Forelimb muscle (tissue), 1 donor: ENCODE results near the gene PCDHGA5. TPM values are rescaled to one million over a fixed set of nuclear protein-coding genes. Genes with fewer than 3 reads are reported as not detected.
"Not testable (repeated sequence)": the region's sequence is repeated elsewhere in the genome, so short reads cannot be mapped to it uniquely, and the experiment has no call there.

Source experiments
- DNase-seq: peaks from one replicate; pipeline ENCODE4 v3.0.0-alpha.2; 2013; ENCODE audit warnings: low read depth
- polyA plus RNA-seq: library from polyadenylated mRNA; unstranded; fragments of 120-200 nt; gene quantifications from one replicate; pipeline ENCODE4 v1.2.1, GENCODE V29; 2013; ENCODE audit not compliant: insufficient read length

The PCDHGA5 gene
- polyA plus RNA-seq, 1 donor = 2.6 TPM

GRCh38 chr5:141387557-141388311 is 23.8 kb downstream of the PCDHGA5 start, which contains the start of gene PCDHGB4:
Gene PCDHGB4, plus strand, starts transcription at chr5:141387698. Its CDS starts 187 bp downstream, at chr5:141387885.
- not testable (repeated sequence) for DNase-seq

- no peak for DNase-seq
Measured at GRCh38 chr5:141388661-141389060, 24.7 kb downstream of the PCDHGA5 start.

- no peak for DNase-seq
Measured at GRCh38 chr5:141389153-141390042, 25.4 kb downstream of the PCDHGA5 start.

DNA sequence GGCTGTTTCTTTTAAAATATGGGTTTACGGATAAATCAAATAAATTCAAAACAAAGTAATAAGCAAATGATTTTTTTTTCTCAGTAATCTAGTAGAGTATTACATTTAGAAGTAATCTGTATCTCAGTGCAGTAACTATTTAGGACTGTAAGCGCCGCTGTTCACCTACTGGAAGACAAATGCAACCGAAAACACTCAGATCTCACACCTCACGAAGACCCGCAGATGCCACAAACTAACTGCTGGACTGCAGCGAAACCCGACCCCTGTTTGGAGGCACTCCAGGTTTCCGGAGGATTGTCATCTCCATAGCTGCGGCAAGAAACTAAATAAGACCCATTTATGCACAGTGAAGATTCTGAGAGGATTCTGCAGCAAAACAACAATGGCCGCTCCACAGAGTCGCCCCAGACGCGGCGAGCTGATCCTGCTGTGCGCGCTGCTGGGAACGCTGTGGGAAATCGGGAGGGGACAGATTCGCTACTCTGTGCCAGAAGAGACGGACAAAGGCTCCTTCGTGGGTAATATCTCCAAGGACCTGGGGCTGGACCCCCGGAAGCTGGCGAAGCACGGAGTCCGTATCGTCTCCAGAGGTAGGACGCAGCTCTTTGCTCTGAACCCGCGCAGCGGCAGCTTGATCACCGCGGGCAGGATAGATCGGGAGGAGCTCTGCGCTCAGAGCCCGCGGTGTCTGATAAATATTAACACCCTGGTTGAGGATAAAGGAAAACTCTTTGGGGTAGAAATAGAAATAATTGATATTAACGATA is 28.7 kb downstream of the PCDHGA5 start, which contains the start of gene PCDHGA8:
Gene PCDHGA8, plus strand, starts transcription at position 205 of the 770 bp plus-strand sequence. Its CDS starts 181 bp downstream, at position 386.
- DNase-seq = no peak

DNA sequence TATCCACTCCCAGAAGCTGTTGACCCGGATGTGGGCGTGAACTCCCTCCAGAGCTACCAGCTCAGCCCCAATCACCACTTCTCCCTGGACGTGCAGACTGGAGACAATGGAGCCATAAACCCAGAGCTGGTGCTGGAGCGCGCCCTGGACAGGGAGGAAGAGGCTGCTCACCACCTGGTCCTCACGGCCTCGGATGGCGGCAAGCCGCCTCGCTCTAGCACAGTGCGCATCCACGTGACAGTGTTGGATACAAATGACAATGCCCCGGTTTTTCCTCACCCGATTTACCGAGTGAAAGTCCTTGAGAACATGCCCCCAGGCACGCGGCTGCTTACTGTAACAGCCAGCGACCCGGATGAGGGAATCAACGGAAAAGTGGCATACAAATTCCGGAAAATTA is 29.3 kb downstream of the PCDHGA5 start:
- no peak for DNase-seq

DNA sequence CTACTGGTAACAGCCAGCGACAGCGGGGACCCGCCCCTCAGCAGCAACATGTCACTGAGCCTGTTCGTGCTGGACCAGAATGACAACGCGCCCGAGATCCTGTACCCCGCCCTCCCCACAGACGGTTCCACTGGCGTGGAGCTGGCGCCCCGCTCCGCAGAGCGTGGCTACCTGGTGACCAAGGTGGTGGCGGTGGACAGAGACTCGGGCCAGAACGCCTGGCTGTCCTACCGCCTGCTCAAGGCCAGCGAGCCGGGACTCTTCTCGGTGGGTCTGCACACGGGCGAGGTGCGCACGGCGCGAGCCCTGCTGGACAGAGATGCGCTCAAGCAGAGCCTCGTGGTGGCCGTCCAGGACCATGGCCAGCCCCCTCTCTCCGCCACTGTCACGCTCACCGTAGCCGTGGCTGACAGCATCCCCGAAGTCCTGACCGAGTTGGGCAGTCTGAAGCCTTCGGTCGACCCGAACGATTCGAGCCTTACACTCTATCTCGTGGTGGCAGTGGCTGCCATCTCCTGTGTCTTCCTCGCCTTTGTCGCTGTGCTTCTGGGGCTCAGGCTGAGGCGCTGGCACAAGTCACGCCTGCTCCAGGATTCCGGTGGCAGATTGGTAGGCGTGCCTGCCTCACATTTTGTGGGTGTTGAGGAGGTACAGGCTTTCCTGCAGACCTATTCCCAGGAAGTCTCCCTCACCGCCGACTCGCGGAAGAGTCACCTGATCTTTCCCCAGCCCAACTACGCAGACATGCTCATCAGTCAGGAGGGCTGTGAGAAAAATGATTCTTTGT is 30.6 kb downstream of the PCDHGA5 start:
- DNase-seq = not testable (repeated sequence)

DNA sequence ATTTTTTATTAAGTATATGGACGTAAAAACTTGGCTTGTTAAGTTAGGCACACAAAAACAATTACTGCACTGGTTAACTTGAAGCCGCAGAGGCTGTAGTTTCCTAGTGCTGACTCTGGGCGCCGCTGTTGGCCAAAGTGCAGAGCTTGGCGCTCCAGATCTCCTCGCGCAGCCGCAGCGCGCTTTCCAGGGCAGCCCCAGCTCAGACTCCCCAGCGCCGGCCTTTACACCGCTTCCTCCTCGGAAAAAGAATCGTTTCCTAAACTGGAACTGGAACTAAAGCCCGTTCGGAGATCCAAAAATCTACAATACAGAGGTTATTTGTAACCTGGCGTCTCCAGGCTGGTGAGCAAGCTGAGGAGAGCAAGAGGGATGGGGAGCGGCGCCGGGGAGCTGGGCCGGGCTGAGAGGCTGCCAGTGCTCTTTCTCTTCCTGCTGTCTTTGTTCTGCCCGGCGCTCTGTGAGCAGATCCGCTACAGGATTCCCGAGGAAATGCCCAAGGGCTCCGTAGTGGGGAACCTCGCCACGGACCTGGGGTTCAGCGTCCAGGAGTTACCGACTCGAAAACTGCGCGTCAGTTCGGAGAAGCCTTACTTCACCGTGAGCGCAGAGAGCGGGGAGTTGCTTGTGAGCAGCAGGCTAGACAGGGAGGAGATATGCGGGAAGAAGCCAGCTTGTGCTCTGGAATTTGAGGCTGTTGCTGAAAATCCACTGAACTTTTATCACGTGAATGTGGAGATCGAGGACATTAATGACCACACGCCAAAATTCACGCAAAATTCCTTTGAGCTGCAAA is 34.0 kb downstream of the PCDHGA5 start, which contains the start of gene PCDHGB5:
Gene PCDHGB5, plus strand, starts transcription at position 192 of the 796 bp plus-strand sequence. Its CDS starts 181 bp downstream, at position 373.
- DNase-seq = not testable (repeated sequence)

- no peak for DNase-seq
Measured at GRCh38 chr5:141398608-141399007, 34.6 kb downstream of the PCDHGA5 start.

DNA sequence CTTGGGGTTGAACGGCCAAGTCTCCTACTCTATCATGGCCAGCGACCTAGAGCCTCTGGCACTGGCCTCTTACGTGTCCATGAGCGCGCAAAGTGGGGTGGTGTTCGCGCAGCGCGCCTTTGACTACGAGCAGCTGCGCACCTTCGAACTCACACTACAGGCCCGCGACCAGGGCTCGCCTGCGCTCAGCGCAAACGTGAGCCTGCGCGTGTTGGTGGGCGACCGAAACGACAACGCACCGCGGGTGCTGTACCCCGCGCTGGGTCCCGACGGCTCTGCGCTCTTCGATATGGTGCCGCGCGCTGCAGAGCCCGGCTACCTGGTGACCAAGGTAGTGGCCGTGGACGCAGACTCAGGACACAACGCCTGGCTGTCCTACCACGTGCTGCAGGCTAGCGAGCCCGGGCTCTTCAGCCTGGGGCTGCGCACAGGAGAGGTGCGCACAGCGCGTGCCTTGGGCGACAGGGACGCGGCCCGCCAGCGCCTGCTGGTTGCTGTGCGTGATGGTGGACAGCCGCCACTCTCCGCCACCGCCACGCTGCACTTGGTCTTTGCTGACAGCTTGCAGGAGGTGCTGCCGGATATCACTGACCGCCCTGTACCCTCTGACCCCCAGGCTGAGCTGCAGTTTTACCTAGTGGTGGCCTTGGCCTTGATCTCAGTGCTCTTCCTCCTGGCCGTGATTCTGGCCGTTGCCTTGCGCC is 35.7 kb downstream of the PCDHGA5 start:
- DNase-seq = no peak

DNA sequence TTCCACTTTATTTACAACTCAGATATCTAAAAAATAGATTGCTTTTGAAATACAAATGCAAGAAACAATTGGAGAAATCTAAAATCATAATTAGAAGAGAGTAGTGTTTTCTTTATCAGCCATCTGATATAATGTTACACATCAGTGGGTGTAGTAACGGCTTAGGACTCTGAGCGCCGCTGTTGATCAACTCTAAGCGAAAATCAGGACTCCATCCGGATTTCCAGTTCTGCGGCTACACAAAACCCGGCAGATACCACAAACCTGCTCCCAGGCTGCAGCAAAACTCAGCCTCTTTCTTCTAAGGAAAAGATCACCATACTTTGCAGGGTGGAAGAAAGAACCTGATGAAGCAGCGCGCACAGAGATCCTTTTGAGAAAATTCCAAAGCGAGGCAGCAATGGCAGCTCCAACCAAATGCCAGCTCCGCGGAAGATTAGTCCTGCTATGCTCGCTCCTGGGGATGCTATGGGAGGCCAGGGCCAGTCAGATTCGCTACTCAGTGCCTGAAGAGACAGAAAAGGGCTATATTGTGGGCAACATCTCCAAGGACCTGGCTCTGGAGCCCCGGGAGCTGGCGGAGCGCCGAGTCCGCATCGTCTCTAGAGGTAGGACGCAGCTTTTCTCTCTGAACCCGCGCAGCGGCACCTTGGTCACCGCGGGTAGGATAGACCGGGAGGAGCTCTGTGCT is 38.7 kb downstream of the PCDHGA5 start, which contains the start of gene PCDHGA9:
Gene PCDHGA9, plus strand, starts transcription at position 226 of the 691 bp plus-strand sequence. Its CDS starts 175 bp downstream, at position 401.
- DNase-seq = no peak

- no peak for DNase-seq
Measured at GRCh38 chr5:141403387-141403786, 39.4 kb downstream of the PCDHGA5 start.

DNA sequence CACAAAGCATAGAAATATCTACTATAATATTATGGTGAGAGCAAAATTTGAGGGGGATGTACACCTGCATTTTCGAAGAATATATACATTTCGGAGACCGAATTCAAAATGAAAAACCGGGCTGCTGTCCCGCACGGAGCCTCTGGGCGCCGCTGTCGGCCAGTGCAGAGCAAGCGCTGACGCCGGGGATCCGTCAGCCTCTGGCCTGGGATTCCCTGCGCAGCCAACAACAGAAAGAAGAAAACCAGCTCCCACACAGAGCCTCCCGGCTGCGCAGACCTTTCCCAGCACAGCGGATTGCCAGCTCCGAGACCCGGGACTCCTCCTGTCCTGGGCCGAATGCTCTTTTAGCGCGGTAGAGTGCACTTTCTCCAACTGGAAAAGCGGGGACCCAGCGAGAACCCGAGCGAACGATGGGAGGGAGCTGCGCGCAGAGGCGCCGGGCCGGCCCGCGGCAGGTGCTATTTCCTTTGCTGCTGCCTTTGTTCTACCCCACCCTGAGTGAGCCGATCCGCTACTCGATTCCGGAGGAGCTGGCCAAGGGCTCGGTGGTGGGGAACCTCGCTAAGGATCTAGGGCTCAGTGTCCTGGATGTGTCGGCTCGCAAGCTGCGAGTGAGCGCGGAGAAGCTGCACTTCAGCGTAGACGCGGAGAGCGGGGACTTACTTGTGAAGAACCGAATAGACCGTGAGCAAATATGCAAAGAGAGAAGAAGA is 44.0 kb downstream of the PCDHGA5 start, which contains the start of gene PCDHGB6:
Gene PCDHGB6, plus strand, starts transcription at position 232 of the 716 bp plus-strand sequence. Its CDS starts 182 bp downstream, at position 414.
- not testable (repeated sequence) for DNase-seq

GRCh38 chr5:141409598-141410306 is 45.8 kb downstream of the PCDHGA5 start:
- no peak for DNase-seq

DNA sequence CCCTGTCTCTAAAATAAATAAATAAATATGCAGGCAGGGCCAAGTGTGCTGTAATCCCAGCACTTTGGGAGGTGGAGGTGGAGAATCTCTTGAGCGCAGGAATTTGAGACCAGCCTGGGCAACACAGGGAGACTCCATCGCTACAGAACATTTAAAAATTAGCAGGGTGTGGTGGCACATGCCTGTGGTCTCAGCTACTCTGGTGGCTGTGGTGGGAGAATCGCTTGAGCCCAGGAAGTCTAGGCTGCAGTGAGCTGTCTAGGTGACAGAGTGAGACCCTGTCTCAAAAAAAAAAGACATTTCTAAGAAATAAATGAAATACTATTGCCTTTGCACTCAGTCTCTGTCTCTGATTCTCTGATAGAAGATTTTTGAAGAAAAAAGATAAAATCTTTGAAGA is 47.6 kb downstream of the PCDHGA5 start:
- no peak for DNase-seq

- no peak for DNase-seq
Measured at GRCh38 chr5:141412854-141413539, 49.0 kb downstream of the PCDHGA5 start, which contains the start of gene PCDHGA10. Gene PCDHGA10, plus strand, starts transcription at chr5:141412987. Its CDS starts 189 bp downstream, at chr5:141413176.

DNA sequence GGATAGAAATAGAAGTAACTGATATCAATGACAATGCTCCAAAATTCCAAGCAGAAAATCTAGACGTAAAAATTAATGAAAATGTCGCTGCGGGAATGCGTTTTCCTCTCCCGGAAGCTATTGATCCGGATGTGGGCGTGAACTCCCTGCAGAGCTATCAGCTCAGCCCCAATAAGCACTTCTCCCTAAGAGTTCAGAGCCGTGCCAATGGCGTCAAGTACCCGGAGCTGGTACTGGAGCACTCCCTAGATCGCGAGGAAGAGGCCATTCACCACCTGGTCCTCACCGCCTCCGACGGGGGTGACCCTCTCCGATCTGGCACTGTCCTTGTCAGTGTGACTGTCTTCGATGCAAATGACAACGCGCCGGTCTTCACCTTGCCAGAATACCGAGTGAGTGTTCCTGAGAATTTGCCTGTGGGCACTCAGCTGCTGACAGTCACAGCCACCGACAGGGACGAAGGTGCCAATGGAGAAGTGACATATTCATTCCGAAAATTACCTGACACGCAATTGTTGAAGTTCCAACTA is 49.6 kb downstream of the PCDHGA5 start:
- no peak for DNase-seq
